Measurements from ENCODE around the gene PPM1E.

The PPM1E gene

DNA sequence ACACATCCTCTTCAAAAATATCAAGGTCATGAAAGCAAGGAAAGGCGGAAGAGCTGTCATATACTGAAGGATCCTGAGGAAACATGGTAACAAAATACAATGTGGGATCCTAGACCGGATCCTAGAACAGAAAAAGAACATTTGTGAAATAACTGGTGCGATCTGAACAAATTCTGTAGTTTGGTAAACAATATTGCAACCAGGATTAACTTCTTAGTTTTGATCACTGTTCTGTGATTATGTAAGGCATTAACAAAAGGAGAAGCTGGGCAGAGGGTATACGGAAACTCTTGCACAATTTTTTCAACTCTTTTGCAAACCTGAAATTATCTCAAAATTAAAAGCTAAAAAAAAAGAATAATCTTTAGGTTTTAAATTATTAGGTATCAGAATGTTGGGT lies 241.3 kb downstream of the PPM1E start:
- peaks cover 14% of the 10 kb centered on the region for H3K4me1 Mint-ChIP-seq (ENCODE audit: low read depth)

GRCh38 chr17:58997756-58998553 lies 242.3 kb downstream of the PPM1E start:
- H3K36me3 Mint-ChIP-seq (ENCODE audit: low read depth): peaks cover 37% of the 10 kb centered on the region
- H3K4me1 Mint-ChIP-seq (ENCODE audit: low read depth): peaks cover 17% of the 10 kb centered on the region
- no peak overlapping the region for H3K27ac Mint-ChIP-seq
- H3K9me3 Mint-ChIP-seq: no peaks in the 10 kb centered on the region
- no peaks in the 10 kb centered on the region for H3K27me3 Mint-ChIP-seq (ENCODE audit: low read depth)
- H3K4me3 Mint-ChIP-seq: no peak overlapping the region

More for the DNA sequence above, 241.3 kb downstream of the PPM1E start:
- Mint-ChIP-seq H3K36me3 (ENCODE audit: low read depth) (peaks cover 37% of the 10 kb centered on the region), H3K27me3 (ENCODE audit: low read depth) (no peaks in the 10 kb centered on the region), H3K27ac (no peak overlapping the region), H3K4me3 (no peak overlapping the region), H3K9me3 (no peaks in the 10 kb centered on the region)

GRCh38 chr17:58998871-58999270 lies 243.2 kb downstream of the PPM1E start:
- Mint-ChIP-seq H3K27ac (no peak overlapping the region), H3K4me1 (ENCODE audit: low read depth) (peaks cover 16% of the 10 kb centered on the region), H3K4me3 (no peak overlapping the region), H3K9me3 (no peaks in the 10 kb centered on the region), H3K36me3 (ENCODE audit: low read depth) (peaks cover 32% of the 10 kb centered on the region), H3K27me3 (ENCODE audit: low read depth) (no peaks in the 10 kb centered on the region)

DNA sequence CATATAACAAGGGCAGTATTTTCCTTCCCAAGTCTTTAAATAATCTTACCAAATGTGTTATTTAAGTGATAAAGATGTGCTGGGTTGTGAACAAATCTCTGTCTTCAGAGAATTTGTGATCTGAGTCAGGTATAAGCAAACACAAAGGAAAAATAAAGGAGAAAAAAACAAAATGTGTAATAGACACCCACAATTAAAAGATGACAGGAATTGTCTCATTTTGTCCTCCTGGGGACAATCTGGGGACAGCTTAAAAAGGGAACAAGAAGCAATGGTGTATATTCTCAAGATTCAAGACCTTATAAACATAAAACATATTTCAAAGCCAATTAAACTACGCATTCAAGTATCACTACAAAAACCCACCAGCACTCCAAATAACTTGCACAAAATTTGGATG lies 243.8 kb downstream of the PPM1E start:
- no peak overlapping the region for H3K27ac Mint-ChIP-seq
- H3K4me1 Mint-ChIP-seq (ENCODE audit: low read depth): peaks cover 18% of the 10 kb centered on the region
- no peaks in the 10 kb centered on the region for H3K27me3 Mint-ChIP-seq (ENCODE audit: low read depth)
- H3K4me3 Mint-ChIP-seq: no peak overlapping the region
- H3K36me3 Mint-ChIP-seq (ENCODE audit: low read depth): peaks cover 32% of the 10 kb centered on the region
- no peaks in the 10 kb centered on the region for H3K9me3 Mint-ChIP-seq

GRCh38 chr17:59000022-59000421 lies 244.4 kb downstream of the PPM1E start:
- Mint-ChIP-seq H3K27ac (no peak overlapping the region), H3K27me3 (ENCODE audit: low read depth) (no peaks in the 10 kb centered on the region), H3K4me3 (no peak overlapping the region), H3K36me3 (ENCODE audit: low read depth) (peaks cover 33% of the 10 kb centered on the region), H3K9me3 (no peaks in the 10 kb centered on the region), H3K4me1 (ENCODE audit: low read depth) (peaks cover 21% of the 10 kb centered on the region)

- Mint-ChIP-seq H3K27ac (peak overlapping the region; percentile 95), H3K4me3 (peak overlapping the region; percentile 84), H3K36me3 (ENCODE audit: low read depth) (peaks cover 31% of the 10 kb centered on the region), H3K4me1 (ENCODE audit: low read depth) (peaks cover 21% of the 10 kb centered on the region), H3K9me3 (no peaks in the 10 kb centered on the region), H3K27me3 (ENCODE audit: low read depth) (no peaks in the 10 kb centered on the region)
Measured at GRCh38 chr17:59001158-59001814, 245.6 kb downstream of the PPM1E start.

DNA sequence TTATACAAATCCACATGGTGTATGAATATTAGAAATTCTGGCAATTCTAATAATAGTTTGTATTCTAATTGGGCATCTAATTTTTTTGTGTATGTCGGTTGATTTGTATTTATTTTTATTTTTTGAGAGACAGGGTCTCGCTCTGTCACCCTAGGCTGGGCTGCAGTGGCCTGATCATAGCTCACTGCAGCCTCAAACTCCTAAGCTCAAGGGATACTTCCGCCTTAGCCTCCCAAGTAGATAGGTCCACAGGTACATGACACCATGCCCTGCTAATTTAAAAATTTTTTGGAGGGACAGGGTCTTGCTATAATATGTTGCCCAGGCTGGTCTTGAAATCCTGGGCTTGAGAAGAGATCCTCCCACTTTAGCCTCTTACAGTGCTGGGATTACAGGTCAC lies 246.5 kb downstream of the PPM1E start:
- Mint-ChIP-seq H3K27ac (peak overlapping the region; percentile 41), H3K4me3 (no peak overlapping the region), H3K27me3 (ENCODE audit: low read depth) (no peaks in the 10 kb centered on the region), H3K9me3 (no peaks in the 10 kb centered on the region), H3K36me3 (ENCODE audit: low read depth) (peaks cover 30% of the 10 kb centered on the region), H3K4me1 (ENCODE audit: low read depth) (peaks cover 21% of the 10 kb centered on the region)

DNA sequence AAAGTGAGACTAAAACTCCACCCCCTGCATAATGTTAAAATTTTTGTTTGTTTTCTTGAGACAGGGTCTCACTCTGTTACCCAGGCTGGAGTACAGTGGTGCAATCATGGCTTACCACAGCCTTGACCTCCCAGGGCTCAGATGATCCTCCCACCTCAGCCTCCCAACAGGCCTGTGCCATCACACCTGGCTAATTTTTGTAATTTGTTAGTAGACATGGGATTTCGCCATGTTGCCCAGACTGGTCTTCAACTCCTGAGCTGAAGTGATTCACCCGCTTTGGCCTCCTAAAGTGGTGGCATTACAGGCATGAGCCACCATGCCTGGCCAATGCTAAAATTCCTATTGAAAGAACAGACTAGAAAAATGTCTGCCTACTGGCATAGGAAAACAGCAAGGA lies 247.2 kb downstream of the PPM1E start:
- no peak overlapping the region for H3K27ac Mint-ChIP-seq
- H3K4me1 Mint-ChIP-seq (ENCODE audit: low read depth): peaks cover 21% of the 10 kb centered on the region
- peaks cover 25% of the 10 kb centered on the region for H3K36me3 Mint-ChIP-seq (ENCODE audit: low read depth)
- no peaks in the 10 kb centered on the region for H3K27me3 Mint-ChIP-seq (ENCODE audit: low read depth)
- H3K4me3 Mint-ChIP-seq: no peak overlapping the region
- no peaks in the 10 kb centered on the region for H3K9me3 Mint-ChIP-seq

DNA sequence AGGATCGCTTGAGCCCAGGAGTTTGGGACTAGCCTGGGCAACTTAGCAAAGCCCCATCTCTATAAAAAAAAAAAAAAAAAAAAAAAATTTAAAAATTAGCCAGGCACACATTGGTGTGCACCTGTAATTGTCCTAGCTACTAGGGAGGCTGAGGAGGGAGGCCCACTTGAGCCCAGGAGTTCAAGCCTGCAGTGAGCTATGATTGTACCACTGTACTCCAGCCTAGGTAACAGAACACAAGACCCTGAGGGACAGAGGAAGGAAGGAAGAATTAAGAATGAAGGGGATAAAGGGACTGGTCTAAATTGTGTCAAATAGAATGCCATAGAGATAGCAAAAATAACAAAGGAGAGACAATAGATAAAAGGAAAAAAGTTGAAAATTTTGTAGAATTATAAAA lies 248.2 kb downstream of the PPM1E start:
- no peak overlapping the region for H3K4me3 Mint-ChIP-seq
- H3K36me3 Mint-ChIP-seq (ENCODE audit: low read depth): peaks cover 15% of the 10 kb centered on the region
- H3K27me3 Mint-ChIP-seq (ENCODE audit: low read depth): no peaks in the 10 kb centered on the region
- peaks cover 21% of the 10 kb centered on the region for H3K4me1 Mint-ChIP-seq (ENCODE audit: low read depth)
- peak overlapping the region; percentile 18 for H3K27ac Mint-ChIP-seq
- no peaks in the 10 kb centered on the region for H3K9me3 Mint-ChIP-seq

GRCh38 chr17:59004338-59005111 lies 248.9 kb downstream of the PPM1E start:
- peaks cover 21% of the 10 kb centered on the region for H3K4me1 Mint-ChIP-seq (ENCODE audit: low read depth)
- no peak overlapping the region for H3K4me3 Mint-ChIP-seq
- H3K9me3 Mint-ChIP-seq: no peaks in the 10 kb centered on the region
- peaks cover 11% of the 10 kb centered on the region for H3K36me3 Mint-ChIP-seq (ENCODE audit: low read depth)
- H3K27me3 Mint-ChIP-seq (ENCODE audit: low read depth): no peaks in the 10 kb centered on the region
- peak overlapping the region; percentile 58 for H3K27ac Mint-ChIP-seq

GRCh38 chr17:59007995-59008394 lies 252.3 kb downstream of the PPM1E start:
- Mint-ChIP-seq H3K27me3 (ENCODE audit: low read depth) (no peaks in the 10 kb centered on the region), H3K4me3 (no peak overlapping the region), H3K4me1 (ENCODE audit: low read depth) (peaks cover 7% of the 10 kb centered on the region), H3K27ac (no peak overlapping the region), H3K9me3 (no peaks in the 10 kb centered on the region), H3K36me3 (ENCODE audit: low read depth) (peaks cover 11% of the 10 kb centered on the region)

- Mint-ChIP-seq H3K27me3 (ENCODE audit: low read depth) (no peaks in the 10 kb centered on the region), H3K36me3 (ENCODE audit: low read depth) (peaks cover 14% of the 10 kb centered on the region), H3K27ac (peak overlapping the region; percentile 15), H3K9me3 (no peaks in the 10 kb centered on the region), H3K4me3 (no peak overlapping the region), H3K4me1 (ENCODE audit: low read depth) (peaks cover 7% of the 10 kb centered on the region)
Measured at GRCh38 chr17:59008737-59009136, 253.1 kb downstream of the PPM1E start.

GRCh38 chr17:59010026-59010425 lies 254.4 kb downstream of the PPM1E start:
- no peaks in the 10 kb centered on the region for H3K9me3 Mint-ChIP-seq
- H3K4me1 Mint-ChIP-seq (ENCODE audit: low read depth): peaks cover 4% of the 10 kb centered on the region
- no peak overlapping the region for H3K27ac Mint-ChIP-seq
- H3K36me3 Mint-ChIP-seq (ENCODE audit: low read depth): peaks cover 12% of the 10 kb centered on the region
- no peaks in the 10 kb centered on the region for H3K27me3 Mint-ChIP-seq (ENCODE audit: low read depth)
- no peak overlapping the region for H3K4me3 Mint-ChIP-seq

- no peaks in the 10 kb centered on the region for H3K9me3 Mint-ChIP-seq
- peaks cover 4% of the 10 kb centered on the region for H3K4me1 Mint-ChIP-seq (ENCODE audit: low read depth)
- peaks cover 15% of the 10 kb centered on the region for H3K36me3 Mint-ChIP-seq (ENCODE audit: low read depth)
- H3K27ac Mint-ChIP-seq: no peak overlapping the region
- H3K27me3 Mint-ChIP-seq (ENCODE audit: low read depth): no peaks in the 10 kb centered on the region
- no peak overlapping the region for H3K4me3 Mint-ChIP-seq
Measured at GRCh38 chr17:59011975-59012374, 256.3 kb downstream of the PPM1E start.
